Measurements from ENCODE around the gene TLE3. TPM values are rescaled to one million over a fixed set of nuclear protein-coding genes. Genes with fewer than 3 reads are reported as not detected.

The TLE3 gene
- total RNA-seq = 19.3 and 64.5 TPM in 2 replicates

DNA sequence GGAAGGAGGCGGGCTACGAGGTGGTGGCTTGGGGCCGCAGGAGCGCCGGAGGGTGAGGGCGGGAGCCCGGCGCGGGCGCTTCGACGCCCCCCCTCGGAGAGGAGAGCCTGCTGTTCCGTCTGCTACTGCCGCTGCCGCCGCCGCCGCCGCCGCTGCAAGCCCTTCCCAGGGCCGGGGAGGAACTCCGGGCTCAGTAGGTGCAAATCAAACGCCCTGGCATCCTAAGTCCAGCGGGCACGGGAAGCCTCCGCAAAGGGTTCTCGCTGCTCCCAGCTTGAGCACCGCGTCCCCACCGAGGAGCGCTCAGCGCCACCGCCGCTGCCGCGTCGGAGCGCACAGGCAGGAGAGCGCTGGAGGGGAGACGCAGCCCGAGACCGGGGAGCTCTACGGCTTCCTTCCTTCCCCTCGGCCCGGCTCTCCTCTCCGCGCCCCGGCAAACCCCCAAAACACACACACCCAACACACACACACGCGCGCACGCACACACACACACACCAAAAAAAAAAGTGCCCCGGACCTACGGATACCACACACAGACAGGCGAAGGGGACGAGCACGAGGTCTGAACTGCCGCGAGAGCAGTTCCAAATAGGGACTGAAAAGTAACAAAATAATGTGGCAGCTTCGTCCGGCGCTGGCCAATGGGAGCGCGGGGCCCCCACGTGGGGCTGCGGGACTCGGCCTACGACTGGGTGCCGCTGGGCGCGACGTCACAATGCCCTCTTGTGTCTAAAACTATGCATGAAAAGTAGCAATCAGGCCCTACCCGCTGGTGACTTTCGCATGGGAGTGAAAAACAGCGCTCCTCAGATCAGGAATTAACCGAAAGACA, at the start of gene TLE3:
TSS of gene TLE3 (minus strand) at position 597 of the 832 bp plus-strand sequence. CDS start 1,119 bp downstream, outside the sequence.

All from pericardium fibroblast (primary cell).